HG03095 (cell line): ENCODE results near the gene MTMR4.
"Not testable (repeated sequence)": the region's sequence is repeated elsewhere in the genome, so short reads cannot be mapped to it uniquely, and the experiment has no call there.

Experiments used
- ATAC-seq: cut with Tn5 transposase; IDR thresholded peaks from one replicate; pipeline ENCODE4 v1.9.1; 2021; ENCODE audit warnings: moderate library complexity; ENCODE audit not compliant: unreplicated experiment

Gene MTMR4

DNA sequence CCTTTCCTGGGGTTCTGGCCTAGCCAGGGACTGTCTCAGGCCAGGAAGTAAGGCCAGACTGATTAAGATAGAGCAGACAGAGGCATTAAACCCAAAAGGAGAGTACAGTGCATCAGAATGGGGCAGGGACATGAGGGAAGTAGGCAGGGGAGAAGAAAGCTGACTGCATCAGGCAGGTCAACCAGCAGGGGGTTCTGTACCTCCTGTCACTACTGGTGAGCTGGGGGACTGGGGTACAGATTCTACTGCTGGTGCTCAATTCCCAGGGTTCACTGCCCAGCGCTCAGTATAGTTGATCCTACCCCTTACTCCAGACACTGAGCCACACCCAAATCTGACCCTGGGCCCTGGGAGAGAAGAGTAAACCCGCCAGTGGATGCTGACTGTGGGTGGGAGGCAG is 12.9 kb upstream of the MTMR4 start:
- no peak for ATAC-seq

DNA sequence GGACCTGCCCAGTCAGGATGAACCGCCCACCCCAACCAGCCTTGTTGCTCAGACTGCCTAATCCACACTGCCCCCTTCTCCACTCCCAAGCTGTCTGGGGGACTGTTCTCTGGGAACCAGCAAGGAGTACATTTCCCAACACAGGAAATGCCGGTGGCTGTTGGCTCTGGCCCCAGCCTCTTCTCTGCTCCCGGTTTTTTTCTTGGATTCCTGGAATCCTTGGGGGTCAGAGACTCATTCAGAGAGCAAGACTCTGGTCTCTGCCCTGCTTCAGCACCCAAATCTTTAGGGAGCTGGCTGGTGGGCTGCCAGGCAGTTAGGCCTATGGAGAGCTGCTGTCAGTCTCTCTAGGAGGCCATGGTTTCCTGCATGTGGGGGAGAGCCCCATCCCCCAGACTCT is 10.8 kb upstream of the MTMR4 start:
- ATAC-seq, result no peak

DNA sequence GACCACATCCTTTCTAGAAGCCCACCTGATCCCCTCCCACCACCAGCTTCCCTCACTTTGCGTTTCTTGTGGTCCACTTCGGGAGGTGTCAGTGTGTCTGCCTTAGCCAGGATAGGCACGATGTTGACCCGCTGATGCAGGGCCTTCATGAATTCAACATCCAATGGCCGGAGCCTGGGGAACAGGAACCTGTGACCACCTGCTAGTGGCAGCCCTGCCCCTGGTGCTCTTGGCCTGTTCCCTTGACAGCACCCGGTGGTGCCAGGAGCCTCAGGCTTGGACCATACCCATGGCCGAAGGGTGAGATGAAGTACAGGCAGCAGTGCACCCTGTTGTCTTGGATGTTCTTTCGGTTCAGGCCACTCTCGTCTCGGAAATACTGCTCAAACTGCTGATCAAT is 7.2 kb upstream of the MTMR4 start:
- ATAC-seq, result no peak

DNA sequence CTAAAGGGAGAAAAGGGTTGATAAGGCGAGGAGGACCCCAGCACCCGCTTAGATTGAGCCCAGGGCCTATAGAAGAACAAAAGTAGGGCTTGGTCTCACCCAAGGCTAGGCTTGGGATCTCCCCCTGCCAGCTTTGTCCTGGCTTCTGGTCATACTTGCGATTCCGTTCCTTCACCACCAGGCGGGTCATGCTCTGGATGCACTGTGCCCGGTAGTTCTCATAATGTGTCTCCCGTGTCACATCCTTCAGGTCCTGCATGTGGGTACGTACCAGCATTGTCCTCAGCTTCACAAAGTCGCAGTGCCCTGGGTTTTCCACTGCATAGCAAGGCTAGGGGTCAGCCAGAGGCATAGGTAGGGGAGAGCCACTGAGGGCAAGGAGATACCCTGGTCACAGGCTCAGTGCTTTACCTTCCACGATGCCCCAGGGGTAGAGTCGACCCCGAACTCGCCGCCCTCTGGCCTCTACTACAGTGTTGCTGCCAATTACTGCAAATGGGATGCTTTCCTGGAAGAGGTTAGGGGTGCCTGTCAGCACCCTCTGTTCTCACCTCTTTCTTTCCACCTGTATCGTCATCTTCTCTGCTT is 6.5 kb upstream of the MTMR4 start:
- ATAC-seq, result no peak

DNA sequence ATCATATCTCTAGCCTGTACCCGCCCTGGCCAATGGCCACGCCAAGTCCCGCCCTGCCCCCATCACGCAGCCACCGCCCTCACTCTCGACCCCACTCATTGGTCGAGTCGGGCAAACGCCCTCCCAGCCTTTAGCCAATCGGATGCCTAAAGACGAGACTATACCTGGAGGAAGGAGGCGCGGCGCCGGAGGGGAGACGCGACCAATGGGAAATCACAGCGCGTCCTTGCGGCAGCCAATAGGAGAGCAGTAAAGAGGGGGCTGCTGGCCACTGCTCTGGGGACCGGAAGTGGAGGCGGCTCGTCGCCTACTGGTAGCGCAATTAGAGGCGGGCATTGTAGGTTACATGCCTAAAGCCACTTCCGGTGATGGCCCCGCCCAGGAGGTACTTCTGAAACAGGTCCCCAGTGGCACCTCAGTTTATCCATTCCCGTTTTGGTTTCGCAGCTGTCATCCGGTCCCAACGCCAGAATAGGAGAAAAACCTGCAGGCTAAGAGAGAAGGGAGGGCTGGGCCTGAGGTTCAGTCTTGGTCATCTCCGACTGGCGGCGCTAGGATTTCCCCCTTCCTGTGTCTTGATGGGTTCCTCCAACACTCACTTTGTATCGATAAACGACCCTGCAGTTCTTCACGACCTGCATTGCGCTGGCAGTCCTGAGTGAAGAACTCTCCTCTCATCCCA is 3.6 kb upstream of the MTMR4 start:
- ATAC-seq, result peak; percentile 75

DNA sequence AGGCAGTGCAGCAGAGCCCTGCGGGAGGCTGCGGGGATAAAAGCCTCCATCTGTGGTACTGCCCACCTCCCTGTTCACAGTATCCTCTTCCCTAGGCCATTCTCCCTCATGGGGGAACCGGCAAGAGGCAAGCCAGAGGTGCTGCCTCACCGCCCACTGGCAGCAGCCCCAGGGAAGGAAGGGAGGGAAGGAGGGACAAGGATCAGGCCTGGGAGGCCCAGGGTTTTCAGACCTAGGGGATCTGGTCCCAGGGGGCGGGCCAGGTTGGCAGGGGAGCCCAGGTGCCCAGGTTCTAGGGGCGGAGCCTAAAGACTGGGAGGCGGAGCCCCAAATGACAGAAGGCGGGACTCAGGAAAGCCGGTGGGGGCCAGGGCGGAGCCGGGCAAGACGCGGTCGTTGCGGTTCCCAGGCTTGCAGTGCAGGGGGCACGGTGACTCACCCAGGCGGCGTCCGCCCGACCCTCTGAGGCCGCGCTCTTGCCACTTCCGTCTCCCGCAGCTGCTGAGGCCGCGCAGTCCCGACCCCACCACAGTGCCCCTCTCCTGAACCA is 3.0 kb upstream of the MTMR4 start:
- no peak for ATAC-seq

DNA sequence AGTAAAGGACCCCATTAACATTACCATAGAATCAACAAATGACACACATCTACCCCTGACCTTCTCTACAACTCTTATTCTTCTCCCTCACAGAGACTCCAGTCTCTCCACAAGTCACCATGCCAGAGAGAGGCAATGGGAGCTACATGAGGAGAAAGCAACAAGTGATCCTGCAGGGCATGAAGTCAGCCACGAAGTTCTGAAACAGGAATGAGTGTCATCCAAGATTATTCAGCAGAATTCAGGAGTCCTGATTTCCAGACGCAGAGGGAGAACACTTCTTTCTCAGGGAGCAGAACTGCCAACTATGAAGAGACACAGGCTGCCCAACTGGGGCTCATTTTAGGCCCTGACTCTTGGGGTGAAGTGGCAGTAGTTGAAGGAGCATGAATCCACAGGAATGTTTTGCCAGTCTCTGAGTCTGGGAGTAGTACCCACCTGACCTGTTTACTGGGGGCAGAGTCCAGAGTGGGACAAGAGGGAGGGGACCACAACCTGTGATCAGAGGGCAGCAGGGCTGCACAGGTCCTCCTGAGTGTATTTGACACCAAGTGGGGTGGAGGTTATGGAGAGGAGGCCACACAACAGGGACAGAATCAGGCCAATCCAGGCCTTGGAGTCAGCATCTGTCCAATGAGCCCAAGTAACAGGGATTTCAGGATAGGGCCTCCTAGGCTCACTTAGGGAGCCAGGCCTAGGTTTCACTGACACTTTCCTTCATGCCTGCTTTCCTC is 2.4 kb upstream of the MTMR4 start:
- no peak for ATAC-seq

DNA sequence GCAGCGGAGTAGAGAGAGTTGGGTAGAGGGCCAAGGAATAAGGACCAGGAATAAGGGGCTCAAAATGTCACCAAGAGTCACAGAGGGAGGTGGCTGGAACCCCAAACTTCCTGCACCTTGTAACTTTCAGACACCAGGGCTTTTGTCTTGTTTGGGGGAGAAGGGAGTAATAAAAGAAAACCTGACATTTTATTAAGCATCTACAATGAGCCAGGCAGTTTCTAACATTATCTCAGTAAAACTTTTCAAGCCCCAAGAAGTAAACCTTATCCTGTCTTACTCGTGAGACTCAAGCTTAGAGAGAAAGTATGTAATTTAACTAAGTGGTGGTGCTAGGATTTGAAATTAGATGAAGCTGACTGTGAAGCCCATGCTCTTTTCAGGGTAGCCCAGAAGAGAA is 848 bp upstream of the MTMR4 start:
- no peak for ATAC-seq

DNA sequence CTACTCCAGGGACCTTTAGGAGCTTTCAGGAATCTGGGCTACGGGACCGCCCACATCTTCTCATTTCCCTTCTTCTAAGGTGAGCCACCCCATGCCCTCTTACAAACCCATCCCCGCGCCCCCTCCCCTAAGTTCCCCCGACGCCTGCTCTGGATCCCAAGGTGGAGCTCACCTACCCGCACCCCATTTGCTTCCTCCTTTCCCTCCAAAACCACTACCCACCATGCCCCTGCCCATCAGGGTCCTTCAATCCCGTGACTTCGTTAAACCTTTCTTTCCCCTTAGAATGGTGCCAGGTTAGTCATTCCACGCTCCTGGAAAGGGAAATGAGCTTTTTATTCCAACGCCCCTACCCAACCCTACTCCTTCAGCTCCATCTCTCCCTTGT is 326 bp upstream of the MTMR4 start:
- ATAC-seq, result no peak

DNA sequence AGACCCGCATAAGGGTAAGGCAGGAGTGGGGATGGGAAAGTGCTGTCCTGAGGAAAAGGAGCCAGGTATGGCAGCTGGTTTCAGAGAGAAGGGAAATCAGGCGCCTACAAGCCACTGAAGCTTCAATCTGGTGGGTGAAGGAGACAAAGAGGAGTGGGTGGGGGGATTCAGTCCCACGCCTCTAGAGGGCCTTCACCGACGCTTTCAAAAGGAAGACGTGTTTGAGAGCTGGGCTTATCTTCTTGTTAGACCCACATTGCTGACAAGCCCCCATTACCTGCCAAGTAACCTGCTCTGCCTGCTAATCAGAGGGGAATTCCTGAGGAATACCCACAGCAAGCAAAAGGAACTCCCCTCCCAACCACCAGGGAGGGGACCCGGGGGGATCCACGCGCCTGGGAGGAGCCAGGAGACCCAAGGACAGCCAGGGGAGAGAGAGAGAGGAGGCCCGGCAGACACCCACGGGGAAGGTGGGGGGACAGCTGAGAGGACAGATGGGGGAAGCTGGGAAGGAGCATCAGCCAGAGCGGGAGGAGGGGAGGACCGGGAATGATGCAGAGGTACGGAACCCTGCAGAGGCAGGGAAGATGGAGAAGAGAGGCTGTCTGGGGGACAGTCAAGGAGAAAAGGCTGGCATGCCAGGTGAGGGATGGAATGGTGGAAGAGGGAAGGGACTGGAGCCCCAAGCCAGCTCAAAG is 1.0 kb downstream of the MTMR4 start:
- ATAC-seq, result no peak

DNA sequence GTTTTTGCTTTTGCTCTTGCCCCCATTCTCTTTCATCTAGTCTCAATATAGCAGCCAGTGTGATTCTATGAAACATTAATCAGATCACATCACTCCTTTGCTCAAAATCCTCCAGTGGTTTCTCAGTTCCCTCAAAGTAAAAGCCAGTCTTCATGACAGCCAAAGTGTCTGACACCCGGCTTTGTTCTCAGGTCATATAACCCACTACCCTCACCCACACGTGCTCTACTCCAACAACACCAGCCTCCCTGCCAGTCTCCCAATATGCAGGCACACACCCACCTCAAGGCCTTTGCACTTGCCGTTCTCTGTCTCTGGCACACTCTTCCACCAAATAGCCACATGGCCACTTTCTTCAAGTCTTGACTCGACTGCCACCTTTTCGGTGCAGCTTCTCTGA is 4.4 kb downstream of the MTMR4 start:
- no peak for ATAC-seq

DNA sequence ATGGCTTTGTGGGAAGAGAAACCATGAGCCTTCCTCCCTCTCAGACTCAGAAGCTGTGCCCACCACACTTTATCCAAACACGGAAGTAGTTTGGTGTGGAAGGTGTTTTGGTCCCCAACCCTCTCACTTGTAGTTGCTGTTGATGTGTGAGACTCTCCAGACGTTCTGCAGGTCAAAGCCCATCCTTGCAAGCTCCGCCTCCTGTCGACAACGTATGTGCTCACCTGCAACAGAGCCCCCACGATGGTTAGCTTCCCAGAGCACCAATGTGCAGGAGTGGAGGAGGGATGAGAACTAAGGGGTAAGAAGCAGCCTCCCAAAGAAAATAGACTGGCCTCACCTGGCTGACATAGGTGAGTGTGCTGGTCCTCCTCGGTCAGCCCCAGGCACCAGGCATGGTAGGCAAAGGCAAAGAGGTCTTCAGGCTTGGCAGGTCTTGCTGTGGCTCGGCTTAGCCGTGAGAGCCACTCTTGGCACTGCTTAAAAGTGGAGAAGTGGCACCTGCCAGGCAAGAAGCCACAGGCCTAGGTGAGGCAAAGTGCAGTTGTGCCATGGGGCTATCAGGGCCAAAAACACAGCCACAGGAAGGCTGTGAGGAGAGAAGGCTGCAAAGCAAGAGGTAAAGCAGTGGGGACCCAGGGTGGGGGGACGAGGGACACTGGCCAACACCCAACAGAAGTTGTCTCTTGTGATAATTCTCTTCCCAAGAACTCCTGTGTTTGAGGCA is 5.9 kb downstream of the MTMR4 start:
- ATAC-seq, result no peak

DNA sequence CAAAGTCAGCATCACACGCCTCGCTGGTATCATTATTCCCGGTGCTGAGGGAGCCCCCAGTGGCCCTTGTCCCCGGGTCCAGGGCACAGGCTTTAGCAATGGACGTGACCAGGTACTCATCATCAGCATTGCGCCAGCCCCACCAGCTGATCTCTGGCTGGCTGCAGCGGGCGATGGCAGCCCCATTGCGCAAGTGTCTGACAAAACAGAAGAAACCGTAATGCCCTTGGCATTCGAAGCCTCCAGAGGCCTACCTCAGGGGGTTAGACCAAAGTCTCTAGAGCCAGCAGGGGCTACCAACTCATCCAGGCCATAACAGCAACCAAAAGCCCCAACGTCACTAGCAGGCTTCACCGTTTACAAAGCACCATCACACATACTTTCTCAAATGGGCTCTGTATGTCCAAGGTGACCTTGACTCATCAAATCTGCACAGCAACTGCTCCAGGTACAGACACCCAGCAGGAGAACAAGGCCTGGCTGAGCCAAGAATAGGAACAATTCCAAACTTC is 7.3 kb downstream of the MTMR4 start:
- ATAC-seq, result no peak

DNA sequence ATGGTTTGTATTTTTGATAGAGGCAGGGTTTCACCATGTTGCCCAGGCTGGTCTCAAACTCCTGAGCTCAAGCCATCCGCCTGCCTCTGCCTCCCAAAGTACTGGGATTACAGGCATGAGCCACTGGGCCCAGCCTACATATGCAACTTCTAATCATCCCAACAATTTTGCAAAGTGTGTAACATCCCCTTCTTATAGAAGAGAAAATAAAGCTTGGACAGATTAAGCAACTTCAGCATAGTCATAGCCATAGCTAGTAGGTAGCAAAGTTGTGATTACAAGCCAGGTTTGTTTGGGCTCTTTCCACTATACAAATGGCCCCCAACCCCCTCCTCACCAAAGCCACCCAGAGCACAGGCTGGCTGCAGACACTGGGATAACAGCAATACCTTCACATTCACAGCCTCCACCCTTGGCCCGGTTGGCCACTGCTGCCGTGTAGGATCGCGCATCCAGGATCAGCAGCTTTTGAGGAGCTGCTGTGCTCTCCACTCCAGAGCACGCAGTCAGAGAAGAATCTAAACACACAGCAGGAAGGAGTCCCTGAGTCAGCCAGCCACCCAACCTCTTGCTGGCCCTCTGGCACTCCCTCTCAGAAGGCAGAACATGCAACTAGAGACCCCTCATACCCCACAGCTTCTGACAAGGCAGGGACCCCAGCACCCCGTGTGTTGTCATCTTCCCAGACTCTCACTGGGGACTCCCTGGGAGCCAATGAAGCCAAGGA is 7.9 kb downstream of the MTMR4 start:
- ATAC-seq, result no peak

DNA sequence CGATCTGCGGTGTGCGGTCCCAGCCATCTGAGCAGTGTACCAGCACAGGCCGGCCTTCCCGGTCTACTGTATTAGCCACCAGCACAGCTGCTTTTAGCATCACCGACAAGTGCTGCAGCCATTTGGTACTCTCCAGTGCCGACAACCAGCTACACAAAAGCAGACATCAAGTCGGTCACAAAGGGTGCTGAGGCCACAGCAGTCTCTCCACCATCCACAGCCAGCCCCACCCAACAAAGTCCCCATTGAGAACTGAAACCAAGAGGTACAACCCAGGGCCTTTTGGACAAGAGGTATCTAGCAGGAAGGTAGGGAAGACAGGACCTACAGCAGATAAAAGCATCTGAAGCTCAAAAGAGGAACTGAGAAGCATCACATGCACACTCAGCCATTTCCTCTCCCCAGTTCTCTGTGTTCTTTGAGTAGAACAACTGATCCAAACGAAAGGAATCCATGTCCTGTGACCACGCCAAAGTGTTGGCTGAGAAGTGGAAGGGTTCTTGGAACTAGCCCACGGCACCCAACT is 9.5 kb downstream of the MTMR4 start:
- ATAC-seq, result peak; percentile 92

DNA sequence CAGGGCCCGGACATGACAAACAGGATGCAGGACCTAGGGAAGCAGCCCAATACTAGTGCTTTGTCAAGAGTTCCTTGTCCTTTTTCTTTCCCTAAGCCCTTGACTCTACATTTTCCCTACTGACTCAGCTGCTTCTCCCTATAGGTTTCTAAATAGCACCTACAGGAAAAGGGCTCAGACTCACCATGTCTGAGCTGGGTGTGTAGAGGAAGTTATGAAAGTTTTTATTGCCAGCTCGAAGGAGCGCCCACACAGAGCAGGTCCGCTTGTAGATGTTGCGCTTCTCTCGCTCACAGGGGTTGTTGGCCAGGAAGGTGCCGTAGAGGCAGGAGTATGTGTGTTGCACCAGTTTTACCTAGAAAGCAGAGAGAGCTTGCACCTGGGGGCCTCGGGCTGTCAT is 10.6 kb downstream of the MTMR4 start:
- ATAC-seq, result no peak

DNA sequence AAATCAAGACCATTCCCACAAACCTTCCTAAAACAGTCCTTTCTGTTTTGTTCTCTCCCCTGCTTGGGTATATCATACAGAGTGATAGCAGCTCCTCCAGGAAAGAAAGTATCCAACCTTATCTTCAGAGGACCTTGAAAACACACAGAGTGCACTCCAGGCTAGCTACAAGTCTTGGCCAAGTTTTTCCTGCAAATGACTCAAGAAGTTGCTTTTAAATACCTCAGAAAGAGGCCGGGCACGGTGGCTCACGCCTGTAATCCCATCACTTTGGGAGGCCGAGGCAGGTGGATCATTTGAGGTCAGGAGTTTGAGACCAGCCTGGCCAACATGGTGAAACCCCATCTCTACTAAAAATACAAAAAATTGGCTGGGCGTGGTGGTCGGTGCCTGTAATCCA is 11.3 kb downstream of the MTMR4 start:
- ATAC-seq, result not testable (repeated sequence)

DNA sequence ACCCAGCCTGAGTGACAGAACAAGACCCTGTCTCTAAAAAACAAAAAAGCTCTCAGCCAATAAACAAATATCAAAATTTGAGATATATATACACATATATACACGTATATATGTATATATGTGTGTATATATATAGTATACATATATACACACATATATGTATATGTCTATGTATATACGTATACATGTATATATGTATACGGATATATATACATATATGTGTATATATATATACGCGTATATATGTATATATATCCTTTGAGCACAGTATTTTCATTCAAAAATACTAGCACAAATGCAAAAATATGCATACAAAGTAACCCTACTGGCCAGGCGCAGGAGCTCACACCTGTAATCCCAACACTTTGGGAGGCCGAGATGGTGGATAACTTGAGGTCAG is 13.0 kb downstream of the MTMR4 start:
- ATAC-seq, result no peak

DNA sequence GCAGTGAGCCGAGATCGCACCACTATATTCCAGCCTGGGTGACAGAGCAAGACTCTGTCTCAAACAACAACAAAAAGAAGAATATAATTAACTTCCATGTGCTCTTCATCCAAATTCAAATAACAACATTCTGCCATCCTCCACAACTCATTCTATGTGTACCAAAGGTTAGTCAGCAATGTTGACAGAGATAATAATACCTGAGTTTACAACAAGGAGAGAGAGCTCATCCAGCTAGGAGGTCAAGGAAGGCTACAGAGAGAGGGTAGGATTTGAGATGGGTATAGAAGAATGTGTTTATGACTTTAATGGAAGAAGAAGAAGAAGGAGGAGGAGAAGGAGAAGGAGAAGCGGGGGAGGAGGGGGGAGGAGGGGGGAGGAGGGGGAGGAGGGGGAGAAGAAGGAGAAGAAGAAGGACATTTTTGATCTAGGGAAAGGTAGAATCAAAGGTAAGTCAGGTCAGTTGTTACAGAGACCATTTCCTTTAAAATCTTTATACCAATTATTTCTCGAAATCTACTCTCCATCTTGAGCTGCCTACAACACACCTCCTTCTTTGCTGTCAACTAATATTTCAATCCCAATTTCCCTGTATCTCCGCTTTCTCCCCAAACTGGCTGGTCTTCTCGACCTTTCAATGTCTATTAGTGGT is 16.1 kb downstream of the MTMR4 start:
- ATAC-seq, result no peak
